A673 (cell line): ENCODE measurements around the gene CBX2. TPM values are rescaled to one million over a fixed set of nuclear protein-coding genes. Genes with fewer than 3 reads are reported as not detected.

Source experiments
- BruUV-seq: library from RNA; stranded (reverse); fragments of 400-500 nt; replicated peaks from 2 replicates; lab custom pipeline; 2021; lab: Mats Ljungman, UMichigan
- CTCF ChIA-PET: fragments of 300-600 bp; sonication (Branson Sonifier 250); formaldehyde crosslinking; loops from one replicate; lab custom pipeline; 2022; ENCODE audit warnings: antibody characterized with exemption; lab: Charles Lee
- POLR2A ChIA-PET: fragments of 300-600 bp; sonication (Branson Sonifier 250); formaldehyde crosslinking; loops from one replicate; lab custom pipeline; 2022; ENCODE audit warnings: antibody characterized with exemption; ENCODE audit not compliant: low non-redundant PET; lab: Charles Lee
- DNase-seq: peaks from one replicate; pipeline ENCODE4 v3.0.0-alpha.2; 2015; ENCODE audit warnings: low spot score
- H3K27ac ChIP-seq: fragments of 200-600 bp; sonication (generic); 2 replicates; pipeline ENCODE4 v1.5.1; 2016; ENCODE audit warnings: mixed run types, low read depth, mild to moderate bottlenecking, mixed read lengths, antibody characterized with exemption, low read length; ENCODE audit not compliant: poor library complexity, severe bottlenecking
- H3K27me3 ChIP-seq: fragments of 200-600 bp; sonication (generic); replicated peaks from 2 replicates; pipeline ENCODE4 v1.6.1; 2017; ENCODE audit warnings: mixed run types, low read depth, mild to moderate bottlenecking, mixed read lengths, antibody characterized with exemption, low read length; ENCODE audit not compliant: insufficient read depth, poor library complexity
- H3K36me3 ChIP-seq: fragments of 200-600 bp; sonication (generic); 2 replicates; pipeline ENCODE4 v1.6.1; 2016; ENCODE audit warnings: mixed run types, mild to moderate bottlenecking, mixed read lengths, antibody characterized with exemption, low read length; ENCODE audit not compliant: insufficient read depth, poor library complexity, severe bottlenecking
- H3K4me1 ChIP-seq: fragments of 200-600 bp; sonication (generic); 2 replicates; pipeline ENCODE4 v1.6.1; 2017; ENCODE audit warnings: mixed run types, mild to moderate bottlenecking, mixed read lengths, antibody characterized with exemption, low read length; ENCODE audit not compliant: insufficient read depth, poor library complexity, severe bottlenecking
- H3K4me3 ChIP-seq: fragments of 200-600 bp; sonication (generic); 2 replicates; pipeline ENCODE4 v1.5.1; 2016; ENCODE audit warnings: low read depth, mixed run types, mild to moderate bottlenecking, mixed read lengths, low read length; ENCODE audit not compliant: poor library complexity, severe bottlenecking
- H3K9me3 ChIP-seq: fragments of 200-600 bp; sonication (generic); 2 replicates; pipeline ENCODE4 v1.6.1; 2016; ENCODE audit warnings: mixed run types, low read depth, mild to moderate bottlenecking, mixed read lengths, antibody characterized with exemption, low read length; ENCODE audit not compliant: poor library complexity, severe bottlenecking
- CTCF ChIP-seq: fragments of 300-800, 200-600 bp; sonication (generic); conservative IDR thresholded peaks from 2 replicates; pipeline ENCODE4 v1.5.1; 2017; ENCODE audit warnings: low read depth, mild to moderate bottlenecking, antibody characterized with exemption, low read length, moderate library complexity, mixed read lengths
- EZH2 ChIP-seq: fragments of 200-600 bp; sonication (generic); IDR thresholded peaks from 2 replicates; pipeline ENCODE4 v1.6.1; 2017; ENCODE audit warnings: borderline replicate concordance, low read depth, mild to moderate bottlenecking, mixed read lengths, antibody characterized with exemption, low read length; ENCODE audit not compliant: poor library complexity, severe bottlenecking
- intact Hi-C: fragments of 100-400 bp; cut with micrococcal nuclease; formaldehyde crosslinking; loops from one replicate; pipeline ENCODE4 v1.10.0; 2022; ENCODE audit not compliant: unreplicated experiment
- total RNA-seq: library from RNA; stranded (reverse); gene quantifications from 2 replicates; pipeline ENCODE4 v1.2.3, GENCODE V29; 2021

Gene CBX2
- total RNA-seq, 1 experiment from 2014 or later: 59.5 TPM

- BruUV-seq: no TSS peak
- no peaks in the 10 kb centered on the region for H3K36me3 ChIP-seq
- DNase-seq: no peak
- POLR2A ChIA-PET: no interaction called here
- no peak for TF ChIP-seq EZH2
- TF ChIP-seq CTCF: no peak
- no peaks in the 10 kb centered on the region for H3K4me1 ChIP-seq
- no peaks in the 10 kb centered on the region for H3K9me3 ChIP-seq
- H3K27ac ChIP-seq: no peak overlapping the region
- H3K27me3 ChIP-seq: no peaks in the 10 kb centered on the region
- H3K4me3 ChIP-seq: no peak overlapping the region
- intact Hi-C loops: no loop called here
- CTCF ChIA-PET: interaction anchor here (0.8 kb wide), 1 partner anchor 11 kb away, joined by 3 read pairs; no protein-coding TSS in a partner anchor
These were observed 20.7 kb upstream of the CBX2 start for GRCh38 chr17:79757140-79757745.

GRCh38 chr17:79758271-79758670 lies 19.7 kb upstream of the CBX2 start:
- DNase-seq: no peak

GRCh38 chr17:79760197-79760906 lies 17.6 kb upstream of the CBX2 start:
- intact Hi-C loops: no loop called here
- CTCF ChIA-PET: no interaction called here

More at GRCh38 chr17:79758271-79758670, 19.7 kb upstream of the CBX2 start:
- Histone ChIP-seq H3K4me1 (no peaks in the 10 kb centered on the region), H3K27ac (no peak overlapping the region), H3K9me3 (no peaks in the 10 kb centered on the region), H3K27me3 (no peaks in the 10 kb centered on the region), H3K4me3 (no peak overlapping the region), H3K36me3 (no peaks in the 10 kb centered on the region)
- CTCF ChIA-PET: no interaction called here
- no TSS peak for BruUV-seq
- TF ChIP-seq EZH2 (no peak), CTCF (no peak)
- POLR2A ChIA-PET: no interaction called here
- intact Hi-C loops: no loop called here

More at GRCh38 chr17:79760197-79760906, 17.6 kb upstream of the CBX2 start:
- BruUV-seq: no TSS peak
- POLR2A ChIA-PET: interaction anchor here (0.6 kb wide), 1 partner anchor 757 kb away, joined by 3 read pairs; no protein-coding TSS in a partner anchor
- no peaks in the 10 kb centered on the region for H3K36me3 ChIP-seq
- no peak overlapping the region for H3K27ac ChIP-seq
- DNase-seq: no peak
- H3K27me3 ChIP-seq: no peaks in the 10 kb centered on the region
- no peaks in the 10 kb centered on the region for H3K4me1 ChIP-seq
- no peak overlapping the region for H3K4me3 ChIP-seq
- no peaks in the 10 kb centered on the region for H3K9me3 ChIP-seq
- TF ChIP-seq CTCF (no peak), EZH2 (no peak)
